ENCODE measurements around the gene PSMD14. TPM values are rescaled to one million over a fixed set of nuclear protein-coding genes. Genes with fewer than 3 reads are reported as not detected.
A peak's percentile ranks its signal among the peaks of the same experiment; 100 is the strongest.

The PSMD14 gene
- polyA plus RNA-seq, 1 experiment = 33.4 TPM

DNA sequence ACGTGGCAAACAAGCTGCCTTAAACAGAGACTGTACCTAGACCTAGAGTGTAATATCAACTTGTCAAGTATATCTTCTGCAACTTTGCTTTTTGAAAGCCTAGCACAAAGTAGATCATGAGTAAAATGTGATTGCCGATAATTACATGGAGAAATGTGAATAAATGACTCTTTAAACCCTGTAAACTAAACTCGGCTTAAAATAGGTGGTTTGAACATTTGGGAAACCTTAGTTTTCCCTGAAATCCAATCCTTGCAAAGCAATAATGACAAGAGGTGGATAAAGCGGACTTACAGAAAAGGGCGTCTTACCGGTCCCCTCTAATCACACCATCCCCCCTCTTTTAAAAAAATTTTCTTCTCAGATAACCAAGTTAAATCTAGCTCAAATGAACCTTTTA lies 549 bp upstream of the PSMD14 start:
- CTCF ChIA-PET = no interaction called here
- TF ChIP-seq, protein P1, sequence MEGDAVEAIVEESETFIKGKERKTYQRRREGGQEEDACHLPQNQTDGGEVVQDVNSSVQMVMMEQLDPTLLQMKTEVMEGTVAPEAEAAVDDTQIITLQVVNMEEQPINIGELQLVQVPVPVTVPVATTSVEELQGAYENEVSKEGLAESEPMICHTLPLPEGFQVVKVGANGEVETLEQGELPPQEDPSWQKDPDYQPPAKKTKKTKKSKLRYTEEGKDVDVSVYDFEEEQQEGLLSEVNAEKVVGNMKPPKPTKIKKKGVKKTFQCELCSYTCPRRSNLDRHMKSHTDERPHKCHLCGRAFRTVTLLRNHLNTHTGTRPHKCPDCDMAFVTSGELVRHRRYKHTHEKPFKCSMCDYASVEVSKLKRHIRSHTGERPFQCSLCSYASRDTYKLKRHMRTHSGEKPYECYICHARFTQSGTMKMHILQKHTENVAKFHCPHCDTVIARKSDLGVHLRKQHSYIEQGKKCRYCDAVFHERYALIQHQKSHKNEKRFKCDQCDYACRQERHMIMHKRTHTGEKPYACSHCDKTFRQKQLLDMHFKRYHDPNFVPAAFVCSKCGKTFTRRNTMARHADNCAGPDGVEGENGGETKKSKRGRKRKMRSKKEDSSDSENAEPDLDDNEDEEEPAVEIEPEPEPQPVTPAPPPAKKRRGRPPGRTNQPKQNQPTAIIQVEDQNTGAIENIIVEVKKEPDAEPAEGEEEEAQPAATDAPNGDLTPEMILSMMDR (IDR thresholded peaks at IDR 0.05; ENCODE audit: insufficient read depth, low read depth, low read length) = no peak
- H3K4me3 ChIP-seq (ENCODE audit: low read depth, low read length) = peak overlapping the region; percentile 71
- H3K36me3 ChIP-seq (ENCODE audit: control insufficient read depth, insufficient read depth, low read length) = no peaks in the 10 kb centered on the region
- no peak for DNase-seq (ENCODE audit: low read depth)
- POLR2A ChIA-PET = interaction anchor here (0.6 kb wide), 1 partner anchor 994 kb away, joined by 3 read pairs; no protein-coding TSS in a partner anchor
- no peaks in the 10 kb centered on the region for H3K27me3 ChIP-seq (ENCODE audit: control insufficient read depth, insufficient read depth, low read length)

DNA sequence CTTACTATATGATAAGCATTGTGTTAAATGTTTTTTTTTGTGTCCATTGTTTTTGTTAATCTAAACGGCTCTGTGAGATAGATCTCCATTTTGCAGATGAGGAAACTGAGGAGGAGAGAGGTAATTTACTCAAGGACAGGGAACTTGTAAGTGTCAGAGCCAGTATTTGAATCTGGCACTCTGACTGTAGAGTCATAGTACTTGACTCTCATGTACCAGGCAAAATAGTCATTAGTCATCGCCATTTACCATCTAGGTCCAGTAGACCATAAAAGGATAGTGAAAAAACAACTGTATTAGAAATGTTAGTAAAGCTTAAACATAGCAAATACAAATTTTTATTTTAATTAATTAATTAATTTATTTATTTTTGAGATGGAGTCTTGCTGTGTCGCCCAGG lies 4.8 kb downstream of the PSMD14 start:
- TF ChIP-seq, protein P1 (IDR thresholded peaks at IDR 0.05; ENCODE audit: insufficient read depth, low read depth, low read length) = no peak
- no peak overlapping the region for H3K4me3 ChIP-seq (ENCODE audit: low read depth, low read length)
- no peak for DNase-seq (ENCODE audit: low read depth)
- no peaks in the 10 kb centered on the region for H3K27me3 ChIP-seq (ENCODE audit: control insufficient read depth, insufficient read depth, low read length)
- CTCF ChIA-PET = no interaction called here
- POLR2A ChIA-PET = no interaction called here
- H3K36me3 ChIP-seq (ENCODE audit: control insufficient read depth, insufficient read depth, low read length) = no peaks in the 10 kb centered on the region

DNA sequence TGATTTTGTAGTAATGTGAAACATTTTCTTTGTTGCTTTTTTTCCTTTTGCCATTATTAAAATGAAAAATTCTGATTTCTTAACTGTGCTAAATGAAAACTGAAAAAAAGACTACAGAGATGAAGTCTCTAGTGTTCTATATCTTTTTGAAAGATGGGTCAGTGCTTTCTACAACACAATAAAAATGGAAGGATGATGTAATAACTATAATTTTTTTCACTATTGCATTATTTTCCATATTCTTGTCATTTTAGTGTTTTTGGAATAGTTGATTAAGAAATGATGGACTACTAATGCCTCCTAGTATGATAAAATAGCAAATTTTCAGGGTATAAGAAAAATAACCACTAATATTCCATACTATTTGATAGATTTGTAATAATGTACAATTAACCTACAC lies 7.2 kb downstream of the PSMD14 start:
- Histone ChIP-seq H3K27me3 (ENCODE audit: control insufficient read depth, insufficient read depth, low read length) (no peaks in the 10 kb centered on the region), H3K4me3 (ENCODE audit: low read depth, low read length) (no peak overlapping the region), H3K36me3 (ENCODE audit: control insufficient read depth, insufficient read depth, low read length) (no peaks in the 10 kb centered on the region)
- CTCF ChIA-PET = no interaction called here
- POLR2A ChIA-PET = no interaction called here
- TF ChIP-seq, protein P1 (IDR thresholded peaks at IDR 0.05; ENCODE audit: insufficient read depth, low read depth, low read length) = no peak
- no peak for DNase-seq (ENCODE audit: low read depth)

DNA sequence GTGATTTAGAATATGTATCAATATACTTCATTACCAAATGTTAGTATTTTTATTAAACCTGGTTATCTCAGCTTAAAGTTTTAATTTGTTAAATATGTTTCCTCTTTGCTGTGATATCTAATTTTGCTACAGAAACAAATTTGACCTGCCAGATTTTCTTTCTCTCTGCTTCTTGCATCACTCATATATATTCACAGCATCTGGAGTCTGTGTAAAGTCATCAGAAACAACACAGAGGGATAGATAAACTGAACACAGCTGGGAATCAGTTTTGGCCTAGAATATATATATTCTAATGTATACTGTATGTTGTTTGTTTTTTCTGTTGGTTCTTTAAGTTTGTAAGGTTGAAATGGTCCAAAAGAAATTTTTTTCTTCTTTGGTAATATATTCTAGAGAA lies 8.5 kb downstream of the PSMD14 start:
- Histone ChIP-seq H3K4me3 (ENCODE audit: low read depth, low read length) (no peak overlapping the region), H3K27me3 (ENCODE audit: control insufficient read depth, insufficient read depth, low read length) (no peaks in the 10 kb centered on the region), H3K36me3 (ENCODE audit: control insufficient read depth, insufficient read depth, low read length) (no peaks in the 10 kb centered on the region)
- ChIA-PET CTCF (no interaction called here), POLR2A (no interaction called here)
- DNase-seq (ENCODE audit: low read depth) = no peak
- TF ChIP-seq, protein P1 (IDR thresholded peaks at IDR 0.05; ENCODE audit: insufficient read depth, low read depth, low read length) = no peak

DNA sequence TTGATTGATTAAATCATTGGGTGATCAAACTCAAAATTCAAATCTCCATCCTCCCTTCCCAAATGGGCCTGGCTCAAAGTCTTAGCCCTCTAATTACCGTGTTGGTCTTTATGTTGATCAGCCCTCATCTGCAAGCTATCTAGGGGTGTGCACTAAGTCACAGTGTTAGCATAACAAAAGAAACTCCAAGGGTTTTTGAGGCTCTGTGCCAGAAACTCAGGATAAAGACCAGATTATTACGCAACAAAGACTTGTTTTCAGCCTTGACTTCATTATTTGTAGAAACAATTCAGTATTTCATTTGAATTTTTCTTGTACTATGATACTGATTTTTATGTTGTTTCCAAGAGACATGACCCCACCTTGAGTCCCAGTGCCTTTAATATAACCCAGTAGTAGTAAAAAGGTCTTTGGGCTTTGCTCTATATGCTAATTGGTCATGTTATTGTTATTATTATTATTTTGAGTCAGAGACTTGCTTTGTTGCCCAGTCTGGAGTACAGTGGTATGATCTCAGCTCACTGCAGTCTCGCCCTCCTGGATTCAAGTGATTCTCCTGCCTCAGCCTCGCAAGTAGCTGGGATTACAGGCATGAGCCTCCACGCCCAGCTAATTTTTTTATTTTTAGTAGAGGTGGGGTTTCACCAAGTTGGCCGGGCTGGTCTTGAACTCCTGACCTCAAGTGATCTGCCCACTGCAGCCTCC lies 13.9 kb downstream of the PSMD14 start:
- POLR2A ChIA-PET = no interaction called here
- Histone ChIP-seq H3K4me3 (ENCODE audit: low read depth, low read length) (no peak overlapping the region), H3K27me3 (ENCODE audit: control insufficient read depth, insufficient read depth, low read length) (no peaks in the 10 kb centered on the region), H3K36me3 (ENCODE audit: control insufficient read depth, insufficient read depth, low read length) (no peaks in the 10 kb centered on the region; the same call in 1 of the 2 replicates)
- DNase-seq (ENCODE audit: low read depth) = no peak
- CTCF ChIA-PET = interaction anchor here (0.6 kb wide), 1 partner anchor 14 kb away, joined by 3 read pairs; no protein-coding TSS in a partner anchor
- TF ChIP-seq, protein P1 (IDR thresholded peaks at IDR 0.05; ENCODE audit: insufficient read depth, low read depth, low read length) = no peak

Data from BJ (cell line).